Endothelial cell of umbilical vein (primary cell): ENCODE data around the gene THEMIS. TPM values are rescaled to one million over a fixed set of nuclear protein-coding genes. Genes with fewer than 3 reads are reported as not detected.

ENCODE experiments used
- BruUV-seq: library from RNA; stranded (reverse); fragments of 400-500 nt; replicated peaks from 2 replicates; lab custom pipeline; 2021; lab: Mats Ljungman, UMichigan
- CTCF ChIA-PET: fragments of 300-600, 350-600 bp; sonication (Branson Sonifier 250); formaldehyde crosslinking; loops from one replicate; lab custom pipeline; 2021; ENCODE audit warnings: antibody characterized with exemption, inconsistent platforms; lab: Charles Lee
- POLR2A ChIA-PET: fragments of 300-600, 350-600 bp; sonication (Branson Sonifier 250); formaldehyde crosslinking; loops from one replicate; lab custom pipeline; 2021; ENCODE audit warnings: antibody characterized with exemption, inconsistent platforms; lab: Charles Lee
- DNase-seq: peaks from one replicate; pipeline ENCODE4 v3.0.0-alpha.2; 2011; ENCODE audit warnings: low read depth, low spot score
- FAIRE-seq: peaks from 2 replicates; lab custom pipeline; 2011; peaks lifted over from hg19 to GRCh38; lab: Jason Lieb, UNC
- H2AFZ ChIP-seq: 2 replicates; pipeline ENCODE4 v1.6.0; 2012; ENCODE audit warnings: low read depth, low read length, control low read depth, inconsistent platforms
- H3K27ac ChIP-seq: 2 replicates; pipeline ENCODE4 v1.5.1; 2011; ENCODE audit warnings: low read depth, mild to moderate bottlenecking, control low read depth, low read length, moderate library complexity; ENCODE audit not compliant: insufficient read depth
- H3K27me3 ChIP-seq, 2 experiments: 2 replicates each; pipeline versions ENCODE4 v1.6.0 to v1.6.1; 2011; ENCODE audit warnings: low read length in 2 of 2, mixed read lengths in 1 of 2; ENCODE audit not compliant: control insufficient read depth in 2 of 2, insufficient read depth in 2 of 2
- H3K36me3 ChIP-seq, 2 experiments: 2 replicates in 1 of 2; 3 replicates in 1 of 2; pipeline ENCODE4 v1.5.1; 2011; ENCODE audit warnings: low read length in 2 of 2, mild to moderate bottlenecking in 1 of 2, moderate library complexity in 1 of 2; ENCODE audit not compliant: control insufficient read depth in 2 of 2, insufficient read depth in 2 of 2; ENCODE audit errors: extremely low read depth in 1 of 2
- H3K4me1 ChIP-seq: 3 replicates; pipeline ENCODE4 v1.5.1; 2011; ENCODE audit warnings: mild to moderate bottlenecking, low read length; ENCODE audit not compliant: control insufficient read depth, insufficient read depth; ENCODE audit errors: extremely low read depth
- H3K4me2 ChIP-seq: 2 replicates; pipeline ENCODE4 v1.6.1; 2011; ENCODE audit warnings: low read length, control low read depth, mixed read lengths; ENCODE audit not compliant: insufficient read depth
- H3K4me3 ChIP-seq, 3 experiments: fragments of 200-600 bp in 1 of 3; sonication (generic), shearing (Covaris generic) in 1 of 3; replicated peaks in 1 of 3; 2 replicates each; pipeline ENCODE4 v1.5.1; 2011 to 2016; ENCODE audit warnings: control low read depth in 3 of 3, low read length in 3 of 3, mild to moderate bottlenecking in 2 of 3, inconsistent platforms in 1 of 3, low read depth in 1 of 3, moderate library complexity in 1 of 3; ENCODE audit not compliant: insufficient read depth in 1 of 3
- H3K79me2 ChIP-seq: 2 replicates; pipeline ENCODE4 v1.6.0; 2012; ENCODE audit warnings: low read length, inconsistent platforms; ENCODE audit not compliant: control insufficient read depth, insufficient read depth
- H3K9ac ChIP-seq: replicated peaks from 2 replicates; pipeline ENCODE3; 2011; ENCODE audit warnings: low read length, control low read depth; ENCODE audit not compliant: insufficient read depth; ENCODE audit errors: extremely low read depth
- H3K9me1 ChIP-seq: replicated peaks from 3 replicates; pipeline ENCODE4 v1.6.0; 2011; ENCODE audit warnings: mild to moderate bottlenecking, low read length; ENCODE audit not compliant: control insufficient read depth, insufficient read depth; ENCODE audit errors: extremely low read depth
- H3K9me3 ChIP-seq: replicated peaks from 2 replicates; pipeline ENCODE4 v1.5.1; 2012; ENCODE audit warnings: low read length, inconsistent platforms; ENCODE audit not compliant: control insufficient read depth, insufficient read depth
- H4K20me1 ChIP-seq: replicated peaks from 2 replicates; pipeline ENCODE3; 2011; ENCODE audit warnings: mild to moderate bottlenecking, low read length; ENCODE audit not compliant: control insufficient read depth, insufficient read depth; ENCODE audit errors: extremely low read depth
- CTCF ChIP-seq, 2 donors: IDR thresholded peaks; 1 replicate in 1 of 2; 2 replicates in 1 of 2; pipeline ENCODE4 v1.5.1; 2011; ENCODE audit warnings: low read length in 2 of 2, mild to moderate bottlenecking in 2 of 2, moderate library complexity in 2 of 2, control low read depth in 1 of 2, inconsistent platforms in 1 of 2, low read depth in 1 of 2; ENCODE audit not compliant: insufficient read depth in 1 of 2; ENCODE audit errors: extremely low read depth in 1 of 2
- EZH2 ChIP-seq: IDR thresholded peaks from 2 replicates; pipeline ENCODE4 v1.6.1; 2012; ENCODE audit warnings: borderline replicate concordance, low read depth, mild to moderate bottlenecking, moderate library complexity, low read length, inconsistent platforms; ENCODE audit not compliant: severe bottlenecking
- FOS ChIP-seq: IDR thresholded peaks from 2 replicates; pipeline ENCODE4 v1.6.1; 2011; ENCODE audit warnings: mild to moderate bottlenecking, low read length, moderate library complexity, borderline replicate concordance; ENCODE audit not compliant: insufficient read depth
- GATA2 ChIP-seq: IDR thresholded peaks from 2 replicates; pipeline ENCODE4 v1.7.0; 2011; ENCODE audit warnings: low read depth, mild to moderate bottlenecking, moderate library complexity, mixed read lengths, low read length; ENCODE audit not compliant: insufficient read length, insufficient read depth
- JUN ChIP-seq: IDR thresholded peaks from 2 replicates; pipeline ENCODE4 v1.6.1; 2011; ENCODE audit warnings: borderline replicate concordance, low read depth; ENCODE audit not compliant: insufficient read length, insufficient read depth
- MAX ChIP-seq: IDR thresholded peaks from 2 replicates; pipeline ENCODE4 v1.6.1; 2011; ENCODE audit not compliant: insufficient read depth, insufficient read length
- MYC ChIP-seq: IDR thresholded peaks from one replicate; pipeline ENCODE4 v1.6.1; 2011; ENCODE audit warnings: mild to moderate bottlenecking, low read depth, low read length
- POLR2A ChIP-seq: IDR thresholded peaks from 2 replicates; pipeline ENCODE4 v1.6.1; 2012; ENCODE audit warnings: low read depth, mild to moderate bottlenecking, control low read depth, low read length
- POLR2AphosphoS5 ChIP-seq: IDR thresholded peaks from 2 replicates; pipeline ENCODE4 v1.6.1; 2012; ENCODE audit warnings: low read depth, mild to moderate bottlenecking, control low read depth, low read length, moderate library complexity; ENCODE audit not compliant: insufficient read depth
- dilution Hi-C: fragments of 300-500 bp; cut with MboI; formaldehyde crosslinking; loops from one replicate; pipeline ENCODE4 v1.15.0; 2019; ENCODE audit warnings: low sequenced_read_pairs; ENCODE audit not compliant: extremely low pct_ligation_motif_present
- intact Hi-C: fragments of 100-400 bp; cut with micrococcal nuclease; formaldehyde crosslinking; loops from one replicate; pipeline ENCODE4 v1.10.0; 2022
- polyA plus RNA-seq, 4 experiments: library from polyadenylated mRNA; depleted of rRNA in 3 of 4; stranded (reverse) in 3 of 4; unstranded in 1 of 4; fragments of >200 nt; gene quantifications; 2 replicates each; pipeline versions ENCODE4 v1.2.1 to v1.2.3, GENCODE V29; 2011 to 2012; ENCODE audit warnings: missing spikeins in 1 of 4
- total RNA-seq: library from RNA; stranded (reverse); gene quantifications from 2 replicates; pipeline ENCODE4 v1.2.3, GENCODE V29; 2021

THEMIS gene
- total and polyA plus RNA-seq, 2 donors (not counting 3 experiments of a cell fraction or from before 2014, with no cell fraction given), result not detected

- Histone ChIP-seq H2AFZ (no peak overlapping the region), H3K4me2 (no peak overlapping the region), H3K9ac (no peak overlapping the region), H3K4me3 (no peak overlapping the region), H4K20me1 (no peaks in the 10 kb centered on the region), H3K27me3 (no peaks in the 10 kb centered on the region), H3K79me2 (no peaks in the 10 kb centered on the region), H3K9me3 (no peaks in the 10 kb centered on the region), H3K9me1 (no peaks in the 10 kb centered on the region), H3K27ac (no peak overlapping the region), H3K4me1 (no peaks in the 10 kb centered on the region), H3K36me3 (no peaks in the 10 kb centered on the region)
- FAIRE-seq (no peak), DNase-seq (no peak)
- dilution Hi-C loops, result no loop called here
- BruUV-seq, result no TSS peak
- CTCF ChIA-PET, result no interaction called here
- TF ChIP-seq EZH2, result no peak
- no peak for TF ChIP-seq CTCF (IDR thresholded peaks at IDR 0.05; ENCODE audit: extremely low read depth in 1 of 2, insufficient read depth in 1 of 2, low read depth in 1 of 2, low read length in 2 of 2)
- no peak for TF ChIP-seq POLR2AphosphoS5
- no peak for TF ChIP-seq MYC
- intact Hi-C loops, result no loop called here
- POLR2A ChIA-PET, result no interaction called here
Observed at GRCh38 chr6:127886603-127887002, 14.3 kb downstream of the THEMIS start.

DNA sequence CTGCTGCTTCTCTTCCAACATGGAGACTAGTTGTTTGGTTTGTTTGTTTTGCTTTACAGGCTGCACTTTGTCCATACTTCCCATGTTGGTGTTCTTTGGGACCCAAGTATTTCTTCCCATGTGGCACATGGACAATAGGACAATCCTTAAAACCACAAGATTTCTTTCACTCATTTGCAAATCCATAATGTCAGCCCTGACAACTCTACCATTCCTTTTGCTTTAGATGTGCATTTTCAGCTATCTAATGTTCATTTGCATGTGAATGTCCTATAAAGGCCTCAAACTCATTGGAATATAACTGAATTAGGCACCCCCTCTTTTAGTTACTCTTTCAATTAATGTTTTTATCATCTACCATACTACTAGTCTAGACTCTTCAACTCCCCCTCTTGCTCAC is 16.7 kb downstream of the THEMIS start:
- no peak for DNase-seq
- Histone ChIP-seq H3K36me3 (no peaks in the 10 kb centered on the region), H3K9me1 (no peaks in the 10 kb centered on the region), H3K27ac (no peak overlapping the region), H3K27me3 (peaks cover 0 to 2% of the 10 kb centered on the region in 2 experiments), H4K20me1 (no peaks in the 10 kb centered on the region), H3K4me2 (no peak overlapping the region), H2AFZ (no peak overlapping the region), H3K9me3 (no peaks in the 10 kb centered on the region), H3K9ac (no peak overlapping the region), H3K4me1 (no peaks in the 10 kb centered on the region), H3K79me2 (no peaks in the 10 kb centered on the region), H3K4me3 (no peak overlapping the region)
- no TSS peak for BruUV-seq
- no peak for TF ChIP-seq POLR2AphosphoS5
- TF ChIP-seq EZH2, result no peak
- no peak for TF ChIP-seq MAX
- no peak for TF ChIP-seq POLR2A
- no peak for TF ChIP-seq GATA2
- TF ChIP-seq CTCF (IDR thresholded peaks at IDR 0.05; ENCODE audit: extremely low read depth in 1 of 2, insufficient read depth in 1 of 2, low read depth in 1 of 2, low read length in 2 of 2), result no peak
- no peak for TF ChIP-seq JUN
- TF ChIP-seq MYC, result no peak
- no peak for TF ChIP-seq FOS
- no peak for FAIRE-seq
- dilution Hi-C loops (no loop called here), intact Hi-C loops (no loop called here)
- CTCF ChIA-PET, result no interaction called here
- POLR2A ChIA-PET, result no interaction called here
